ENCODE results near the gene SUGP2.
A peak's percentile ranks its signal among the peaks of the same experiment; 100 is the strongest.

The SUGP2 gene

DNA sequence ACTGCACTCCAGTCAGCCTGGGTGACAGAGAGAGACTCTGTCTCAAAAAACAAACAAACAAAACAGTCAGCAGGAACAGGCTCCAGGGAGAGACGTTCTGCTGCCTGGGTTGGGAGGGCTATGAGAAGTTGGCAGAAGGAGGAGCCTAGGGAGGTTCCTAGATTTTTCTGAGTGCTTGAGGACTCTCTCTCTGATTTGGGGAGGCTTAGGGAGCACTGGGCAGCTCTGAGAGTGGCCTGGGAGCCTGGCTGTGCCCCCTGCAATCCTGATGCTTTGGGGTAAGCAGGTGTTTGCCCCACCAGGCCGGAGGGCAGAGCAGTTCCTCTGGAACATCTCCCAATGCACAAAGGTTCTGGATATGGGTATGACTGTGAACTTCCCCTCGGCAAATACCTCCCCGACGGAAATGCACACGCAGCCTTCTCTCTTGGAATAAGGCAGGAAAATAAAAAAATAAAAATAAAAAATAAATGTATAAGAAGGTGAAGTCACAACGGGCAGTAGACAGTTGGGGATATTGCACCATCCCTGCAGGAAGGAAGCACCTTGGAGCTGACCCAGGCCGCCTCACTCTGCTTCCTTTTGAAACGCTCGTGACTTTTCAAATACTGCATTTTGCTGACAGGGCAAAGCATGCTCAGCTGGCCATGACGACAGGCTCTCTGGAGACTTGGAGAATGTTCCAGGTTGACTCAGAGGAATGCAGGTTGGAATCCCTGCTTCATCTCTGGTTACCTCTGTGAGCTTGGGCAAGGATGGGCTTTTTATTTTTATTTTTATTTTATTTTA lies 65.8 kb downstream of the SUGP2 start:
- TF ChIP-seq CREB1 (IDR thresholded peaks at IDR 0.05; ENCODE audit: low read depth) (no peak), RAD21 (IDR thresholded peaks at IDR 0.05; ENCODE audit: low read depth) (no peak), EP300 (IDR thresholded peaks at IDR 0.05; ENCODE audit: borderline replicate concordance) (peak; percentile 14; the same call in 1 of the 2 replicates), TCF12 (IDR thresholded peaks at IDR 0.05; ENCODE audit: low read depth) (no peak), CEBPB (IDR thresholded peaks at IDR 0.05) (peak; percentile 57; the same call in 1 of the 2 replicates), YY1 (IDR thresholded peaks at IDR 0.05; ENCODE audit: low read depth) (no peak), TAF1 (IDR thresholded peaks at IDR 0.05; ENCODE audit: low read depth) (no peak), FOXM1 (IDR thresholded peaks at IDR 0.05; ENCODE audit: borderline replicate concordance, low read depth) (peak; percentile 73; the same call in 1 of the 2 replicates), NFIC (IDR thresholded peaks at IDR 0.05) (no peak), ZBTB7A (IDR thresholded peaks at IDR 0.05; ENCODE audit: low read depth) (no peak), EGR1 (IDR thresholded peaks at IDR 0.05) (no peak), TEAD4 (IDR thresholded peaks at IDR 0.05) (peak; percentile 89)
- TF ChIP-seq, protein P1, sequence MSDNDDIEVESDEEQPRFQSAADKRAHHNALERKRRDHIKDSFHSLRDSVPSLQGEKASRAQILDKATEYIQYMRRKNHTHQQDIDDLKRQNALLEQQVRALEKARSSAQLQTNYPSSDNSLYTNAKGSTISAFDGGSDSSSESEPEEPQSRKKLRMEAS (IDR thresholded peaks at IDR 0.05): peak; percentile 77
- TF ChIP-seq, protein P2, sequence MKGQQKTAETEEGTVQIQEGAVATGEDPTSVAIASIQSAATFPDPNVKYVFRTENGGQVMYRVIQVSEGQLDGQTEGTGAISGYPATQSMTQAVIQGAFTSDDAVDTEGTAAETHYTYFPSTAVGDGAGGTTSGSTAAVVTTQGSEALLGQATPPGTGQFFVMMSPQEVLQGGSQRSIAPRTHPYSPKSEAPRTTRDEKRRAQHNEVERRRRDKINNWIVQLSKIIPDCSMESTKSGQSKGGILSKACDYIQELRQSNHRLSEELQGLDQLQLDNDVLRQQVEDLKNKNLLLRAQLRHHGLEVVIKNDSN (IDR thresholded peaks at IDR 0.05): no peak
- TF ChIP-seq, protein P3, sequence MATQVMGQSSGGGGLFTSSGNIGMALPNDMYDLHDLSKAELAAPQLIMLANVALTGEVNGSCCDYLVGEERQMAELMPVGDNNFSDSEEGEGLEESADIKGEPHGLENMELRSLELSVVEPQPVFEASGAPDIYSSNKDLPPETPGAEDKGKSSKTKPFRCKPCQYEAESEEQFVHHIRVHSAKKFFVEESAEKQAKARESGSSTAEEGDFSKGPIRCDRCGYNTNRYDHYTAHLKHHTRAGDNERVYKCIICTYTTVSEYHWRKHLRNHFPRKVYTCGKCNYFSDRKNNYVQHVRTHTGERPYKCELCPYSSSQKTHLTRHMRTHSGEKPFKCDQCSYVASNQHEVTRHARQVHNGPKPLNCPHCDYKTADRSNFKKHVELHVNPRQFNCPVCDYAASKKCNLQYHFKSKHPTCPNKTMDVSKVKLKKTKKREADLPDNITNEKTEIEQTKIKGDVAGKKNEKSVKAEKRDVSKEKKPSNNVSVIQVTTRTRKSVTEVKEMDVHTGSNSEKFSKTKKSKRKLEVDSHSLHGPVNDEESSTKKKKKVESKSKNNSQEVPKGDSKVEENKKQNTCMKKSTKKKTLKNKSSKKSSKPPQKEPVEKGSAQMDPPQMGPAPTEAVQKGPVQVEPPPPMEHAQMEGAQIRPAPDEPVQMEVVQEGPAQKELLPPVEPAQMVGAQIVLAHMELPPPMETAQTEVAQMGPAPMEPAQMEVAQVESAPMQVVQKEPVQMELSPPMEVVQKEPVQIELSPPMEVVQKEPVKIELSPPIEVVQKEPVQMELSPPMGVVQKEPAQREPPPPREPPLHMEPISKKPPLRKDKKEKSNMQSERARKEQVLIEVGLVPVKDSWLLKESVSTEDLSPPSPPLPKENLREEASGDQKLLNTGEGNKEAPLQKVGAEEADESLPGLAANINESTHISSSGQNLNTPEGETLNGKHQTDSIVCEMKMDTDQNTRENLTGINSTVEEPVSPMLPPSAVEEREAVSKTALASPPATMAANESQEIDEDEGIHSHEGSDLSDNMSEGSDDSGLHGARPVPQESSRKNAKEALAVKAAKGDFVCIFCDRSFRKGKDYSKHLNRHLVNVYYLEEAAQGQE (IDR thresholded peaks at IDR 0.05; ENCODE audit: low read depth): no peak

DNA sequence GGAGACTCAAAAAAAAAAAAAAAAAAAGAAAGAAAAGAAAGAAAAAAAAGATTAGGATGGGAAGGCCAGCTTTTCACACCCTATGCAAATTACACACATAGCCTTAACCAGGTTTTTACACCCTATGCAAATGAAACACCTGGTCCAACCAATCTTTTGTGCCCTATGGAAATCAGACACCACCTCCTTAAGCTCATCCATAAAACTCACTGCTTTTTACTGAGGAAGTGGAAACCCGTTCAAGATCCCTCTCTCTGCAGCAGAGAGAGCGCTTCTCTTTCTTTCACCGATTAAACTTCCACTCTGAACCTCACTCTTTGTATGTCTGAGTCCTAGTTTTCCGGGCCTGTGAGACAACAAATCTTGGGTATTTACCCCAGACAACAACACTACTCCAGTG lies 67.0 kb downstream of the SUGP2 start:
- TF ChIP-seq CREB1 (IDR thresholded peaks at IDR 0.05; ENCODE audit: low read depth) (no peak), YY1 (IDR thresholded peaks at IDR 0.05; ENCODE audit: low read depth) (no peak), CEBPB (IDR thresholded peaks at IDR 0.05) (no peak), NFIC (IDR thresholded peaks at IDR 0.05) (no peak), FOXM1 (IDR thresholded peaks at IDR 0.05; ENCODE audit: borderline replicate concordance, low read depth) (no peak), TEAD4 (IDR thresholded peaks at IDR 0.05) (no peak), EGR1 (IDR thresholded peaks at IDR 0.05) (no peak), TAF1 (IDR thresholded peaks at IDR 0.05; ENCODE audit: low read depth) (no peak), EP300 (IDR thresholded peaks at IDR 0.05; ENCODE audit: borderline replicate concordance) (no peak), ZBTB7A (IDR thresholded peaks at IDR 0.05; ENCODE audit: low read depth) (no peak)
- TF ChIP-seq, protein P3 (IDR thresholded peaks at IDR 0.05; ENCODE audit: low read depth): no peak
- TF ChIP-seq, protein P1 (IDR thresholded peaks at IDR 0.05): no peak
- TF ChIP-seq, protein P2 (IDR thresholded peaks at IDR 0.05): no peak

DNA sequence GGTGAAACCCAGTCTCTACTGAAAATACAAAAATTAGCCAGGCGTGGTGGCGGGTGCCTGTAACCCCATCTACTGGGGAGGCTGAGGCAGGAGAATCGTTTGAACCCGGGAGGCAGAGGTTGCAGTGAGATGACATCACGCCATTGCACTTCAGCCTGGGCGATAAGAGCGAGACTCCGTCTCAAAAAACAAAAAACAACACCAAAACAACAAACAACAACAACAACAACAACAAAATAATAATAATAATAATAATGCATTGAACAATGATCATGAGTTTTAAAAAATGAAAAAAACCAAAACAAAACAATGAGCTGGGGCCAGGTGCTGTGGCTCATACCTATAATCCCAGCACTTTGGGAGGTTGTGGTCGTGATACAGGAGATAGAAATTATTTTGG lies 69.2 kb downstream of the SUGP2 start:
- TF ChIP-seq, protein P1 (IDR thresholded peaks at IDR 0.05): no peak
- TF ChIP-seq NFIC (IDR thresholded peaks at IDR 0.05) (no peak), FOXM1 (IDR thresholded peaks at IDR 0.05; ENCODE audit: borderline replicate concordance, low read depth) (no peak), ZBTB7A (IDR thresholded peaks at IDR 0.05; ENCODE audit: low read depth) (no peak)

DNA sequence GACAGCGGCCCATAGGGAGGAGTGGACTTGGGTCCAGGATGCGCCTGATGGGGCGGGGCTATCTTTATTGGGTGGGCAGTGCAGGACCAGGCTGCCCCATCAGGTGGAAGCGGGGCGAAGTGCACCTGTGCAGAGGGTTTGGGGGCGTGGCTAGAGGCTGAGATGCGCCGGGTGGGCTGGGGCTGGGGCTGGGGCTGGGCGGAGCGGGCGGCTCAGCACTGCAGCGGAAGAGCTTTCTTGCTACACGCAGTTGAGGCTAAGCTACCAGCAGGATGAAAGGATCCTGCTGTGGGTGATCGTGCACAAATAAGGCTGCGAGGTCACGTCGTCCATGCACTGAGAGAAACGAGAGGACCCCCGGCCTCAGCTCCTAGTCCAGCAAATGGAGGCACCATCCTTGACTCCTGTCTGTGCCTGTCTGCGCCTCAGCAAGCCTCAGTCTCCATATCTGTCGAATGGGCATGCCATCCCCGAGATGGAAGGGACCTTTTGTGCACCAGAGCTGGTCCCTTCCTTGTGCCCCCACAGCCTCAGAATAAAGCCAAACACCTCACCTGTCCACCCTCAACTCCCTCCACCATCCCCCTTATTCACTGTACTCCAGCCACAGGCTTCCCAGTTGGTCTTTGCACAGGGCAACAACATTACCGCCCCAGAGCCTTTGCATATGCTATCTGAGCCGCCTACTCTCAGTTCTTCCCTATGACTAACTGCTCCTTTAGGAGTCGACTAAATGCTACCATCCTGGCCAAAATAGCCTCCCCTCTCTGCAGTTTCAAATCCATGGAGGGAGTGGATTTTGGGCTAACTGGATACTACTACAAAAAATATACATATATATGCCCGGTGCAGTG lies 71.3 kb downstream of the SUGP2 start:
- TF ChIP-seq EGR1 (IDR thresholded peaks at IDR 0.05): no peak
- TF ChIP-seq, protein P1 (IDR thresholded peaks at IDR 0.05): no peak
- TF ChIP-seq TEAD4 (IDR thresholded peaks at IDR 0.05): no peak
- no peak for TF ChIP-seq EP300 (IDR thresholded peaks at IDR 0.05; ENCODE audit: borderline replicate concordance)
- TF ChIP-seq, protein P2 (IDR thresholded peaks at IDR 0.05): no peak
- TF ChIP-seq ZBTB7A (IDR thresholded peaks at IDR 0.05; ENCODE audit: low read depth): no peak
- TF ChIP-seq YY1 (IDR thresholded peaks at IDR 0.05; ENCODE audit: low read depth): no peak
- TF ChIP-seq NFIC (IDR thresholded peaks at IDR 0.05): no peak
- TF ChIP-seq CREB1 (IDR thresholded peaks at IDR 0.05; ENCODE audit: low read depth): no peak
- no peak for TF ChIP-seq FOXM1 (IDR thresholded peaks at IDR 0.05; ENCODE audit: borderline replicate concordance, low read depth)
- TF ChIP-seq CEBPB (IDR thresholded peaks at IDR 0.05): no peak
- TF ChIP-seq, protein P3 (IDR thresholded peaks at IDR 0.05; ENCODE audit: low read depth): no peak
- TF ChIP-seq TCF12 (IDR thresholded peaks at IDR 0.05; ENCODE audit: low read depth): no peak
- TF ChIP-seq RAD21 (IDR thresholded peaks at IDR 0.05; ENCODE audit: low read depth): no peak

Data from Ishikawa (cell line).